Sciatic nerve (tissue), 2 donors: ENCODE results near the gene SPATA2L. TPM values are rescaled to one million over a fixed set of nuclear protein-coding genes. Genes with fewer than 3 reads are reported as not detected.
"Not testable (repeated sequence)": the region's sequence is repeated elsewhere in the genome, so short reads cannot be mapped to it uniquely, and the experiment has no call there.

Experiments
- ATAC-seq: fragments of 200-7000 bp; cut with Tn5 transposase; one replicate; pipeline ENCODE4 v1.9.1; 2020; ENCODE audit warnings: mild to moderate bottlenecking, moderate library complexity
- DNase-seq: peaks from one replicate; pipeline ENCODE4 v3.0.0-alpha.2; 2020; ENCODE audit warnings: low spot score
- intact Hi-C: fragments of 100-400 bp; cut with DNase I; formaldehyde crosslinking; loops from one replicate; pipeline ENCODE4 v1.14.2; 2022
- total RNA-seq: library from RNA; stranded (reverse); fragmentation: NEBNext Ultra II Directional; extraction: Animal tissue kit (Norgen Biotek cat#: 25700); gene quantifications from one replicate; pipeline ENCODE4 v1.2.1, GENCODE V29; 2021
- donor health status: DM: no; HTN: no; CAD: no.
- donor health status: DM: no; HTN: no; CAD: no.

Gene SPATA2L
- total RNA-seq, 1 donor from 2014 or later: 10.6 TPM

DNA sequence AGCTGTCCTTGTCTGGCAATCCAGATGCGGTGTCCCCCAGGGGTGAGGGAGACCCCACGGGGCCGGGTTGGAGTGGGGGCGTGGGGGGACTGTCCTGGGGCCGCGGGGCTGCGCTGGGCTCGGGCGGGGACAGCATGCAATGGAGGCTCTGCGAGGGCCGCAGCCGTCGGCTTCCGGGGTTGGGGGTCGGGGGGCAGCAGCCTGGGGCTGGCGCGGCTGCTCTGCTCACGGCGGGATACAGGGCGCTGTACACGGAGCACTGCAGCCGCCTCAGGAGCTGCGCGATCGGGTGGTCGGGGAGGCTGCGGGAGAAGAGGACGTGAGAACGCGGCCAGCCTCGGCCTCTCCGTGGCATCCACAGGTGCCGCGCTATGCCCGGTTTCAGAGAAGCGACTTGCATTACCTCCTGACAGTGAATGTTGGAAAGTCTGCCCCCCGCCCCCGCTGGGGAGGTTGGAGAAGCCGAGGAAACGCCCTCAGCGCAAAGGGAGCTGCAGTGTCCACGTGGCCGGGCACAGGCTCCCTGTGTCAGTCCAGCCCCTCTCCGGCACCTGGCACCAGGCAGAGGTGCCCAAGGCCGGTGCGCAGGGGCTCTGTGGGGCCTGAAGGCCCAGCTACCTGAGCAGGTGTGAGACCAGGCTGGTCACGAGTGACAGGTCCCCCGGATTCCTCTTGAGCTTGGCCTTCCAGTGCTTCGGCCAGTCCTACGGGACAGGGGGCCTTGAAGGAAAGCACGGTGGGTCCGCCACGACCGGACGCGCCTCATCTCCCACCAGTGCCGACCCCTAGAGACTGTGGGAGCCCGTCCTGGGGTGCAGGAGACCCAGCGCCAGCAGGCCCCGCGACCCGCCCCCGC lies 9.4 kb upstream of the SPATA2L start:
- intact Hi-C loops: no loop called here
- no peak for ATAC-seq
- no peak for DNase-seq

DNA sequence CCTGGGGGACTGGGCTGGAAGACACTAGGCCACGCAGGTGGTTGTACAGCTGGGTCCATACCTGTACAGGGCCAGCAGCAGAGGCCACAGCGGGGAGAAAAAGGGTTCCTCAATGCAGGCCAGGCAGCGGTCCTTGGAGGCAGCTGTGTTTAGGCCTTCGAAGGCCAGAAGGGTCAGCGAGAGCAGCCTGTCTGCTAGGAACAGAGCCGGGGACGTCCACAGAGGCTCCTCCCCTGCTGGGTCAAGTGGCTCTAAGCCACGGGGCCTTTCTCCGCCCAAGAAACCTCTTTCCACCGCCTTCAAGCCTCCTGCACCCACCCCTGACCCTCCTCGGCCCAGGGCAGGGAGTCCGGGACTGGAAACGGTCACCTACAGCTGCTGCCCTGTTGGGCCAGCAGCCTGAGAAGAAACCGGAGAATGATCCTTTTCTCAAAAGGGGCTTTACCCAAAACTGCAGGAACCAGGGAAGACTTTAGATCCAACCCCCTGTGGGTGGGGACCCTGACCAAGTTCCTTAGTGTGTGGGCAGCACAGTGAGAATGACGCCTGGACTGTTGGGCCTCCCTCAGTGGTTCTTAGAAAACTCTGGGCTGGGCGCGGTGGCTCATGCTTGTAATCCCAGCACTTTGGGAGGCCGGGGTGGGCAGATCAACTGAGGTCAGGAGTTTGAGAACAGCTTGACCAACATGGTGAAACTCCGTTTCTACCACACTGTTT lies 8.4 kb upstream of the SPATA2L start:
- DNase-seq: no peak
- ATAC-seq: peak; percentile 32
- intact Hi-C loops: no loop called here

DNA sequence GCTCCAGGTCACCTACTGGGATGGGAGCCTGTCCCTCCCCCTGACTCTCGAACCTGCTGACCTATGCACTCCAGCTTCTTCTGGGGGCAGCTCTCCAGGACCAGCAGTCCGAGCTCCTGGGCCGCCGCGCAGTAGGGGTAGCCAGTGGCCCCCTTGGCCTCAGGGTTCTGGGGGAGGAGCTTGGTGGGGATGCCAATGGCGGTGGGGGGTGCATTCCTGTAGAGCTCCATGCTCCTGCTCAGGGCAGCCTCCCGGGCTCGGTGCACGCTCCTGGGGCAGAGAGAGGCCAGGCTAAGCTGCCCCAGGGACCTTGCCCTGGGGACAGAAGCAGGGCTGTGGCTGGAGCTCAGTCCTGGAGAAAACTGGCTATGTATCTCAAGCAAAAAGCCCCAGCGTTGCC lies 7.7 kb upstream of the SPATA2L start:
- DNase-seq: no peak
- intact Hi-C loops: no loop called here
- ATAC-seq: no peak

DNA sequence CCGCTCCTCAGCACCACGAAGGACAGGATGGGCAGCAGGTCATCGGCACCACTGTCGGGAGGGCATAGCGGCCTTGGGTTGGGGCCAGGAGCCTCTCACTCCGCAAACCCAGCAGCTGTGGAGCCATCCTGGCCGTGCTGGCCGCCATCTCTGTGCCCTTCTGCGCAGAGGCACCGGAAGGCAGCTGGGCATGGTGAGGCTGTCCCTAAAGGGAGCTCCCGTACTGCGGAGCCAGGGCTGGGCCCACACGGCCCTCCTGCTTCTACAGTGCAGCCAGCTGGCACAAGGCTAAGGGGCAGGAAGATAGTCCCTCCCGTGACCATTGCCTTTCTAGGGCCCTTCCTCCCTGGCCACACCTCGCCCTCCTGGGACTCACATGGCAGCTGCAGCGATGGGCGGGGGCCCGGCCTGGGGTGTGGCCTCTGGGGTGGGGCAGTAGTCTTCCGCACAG lies 7.0 kb upstream of the SPATA2L start:
- intact Hi-C loops: no loop called here

DNA sequence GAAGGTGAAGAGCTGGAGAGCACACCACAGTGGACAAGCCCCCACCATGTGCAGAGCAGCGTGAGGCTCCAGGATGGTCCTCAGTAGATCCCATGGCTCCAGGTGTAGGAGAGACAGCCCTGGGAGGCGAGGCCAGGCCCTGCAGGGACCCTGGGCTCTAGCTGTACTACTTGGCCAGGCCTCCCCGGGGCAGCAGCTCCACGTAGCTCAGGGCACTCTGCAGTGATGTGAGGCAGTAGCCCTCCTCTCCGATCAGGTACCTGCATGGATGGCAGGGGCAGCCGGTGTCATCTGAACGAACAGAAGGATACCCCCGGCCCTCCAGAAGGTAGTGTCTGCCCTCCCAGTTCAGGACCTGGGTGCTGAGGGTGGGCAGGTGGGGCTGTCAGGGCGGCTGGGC lies 6.2 kb upstream of the SPATA2L start:
- no peak for DNase-seq
- no peak for ATAC-seq
- intact Hi-C loops: no loop called here

More for the DNA sequence above, 7.0 kb upstream of the SPATA2L start:
- DNase-seq (no peak), ATAC-seq (peak; percentile 26)

DNA sequence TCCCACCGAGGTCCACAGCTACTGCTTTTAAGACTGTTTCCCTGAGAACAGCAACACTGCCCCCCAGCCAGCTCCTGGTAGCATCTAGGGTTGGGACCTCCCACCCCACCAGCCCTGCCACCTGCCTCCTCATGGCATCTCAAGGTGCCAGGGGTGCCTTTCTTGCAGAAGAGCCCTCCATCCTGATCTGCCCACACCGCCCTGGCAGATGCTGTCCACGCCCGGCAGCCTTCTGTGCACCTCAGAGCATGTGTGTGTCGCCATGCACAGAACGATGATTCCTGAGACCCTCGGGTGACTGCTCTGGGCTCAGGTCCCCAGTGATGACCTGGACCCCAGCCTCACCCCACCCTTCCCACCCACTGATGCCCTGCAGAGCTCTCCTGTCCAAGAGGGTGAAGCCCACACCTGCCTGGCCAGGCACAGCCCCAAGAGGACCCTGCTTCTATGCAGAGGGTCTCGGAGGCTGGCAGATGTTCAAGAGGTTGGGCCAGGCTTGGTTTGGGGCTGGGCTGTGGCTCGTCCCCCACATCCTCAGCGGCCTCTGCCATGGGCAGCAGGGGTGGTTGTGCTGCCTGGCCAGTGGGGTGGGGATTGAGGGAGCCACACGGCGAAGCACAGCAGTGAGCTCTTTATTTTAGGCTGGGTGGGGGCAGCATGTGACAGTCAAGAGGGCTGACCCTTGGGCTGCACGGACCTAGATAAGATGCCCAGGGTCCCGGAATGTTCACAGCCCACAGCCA lies 5.2 kb upstream of the SPATA2L start:
- ATAC-seq (no peak), DNase-seq (no peak)
- intact Hi-C loops: no loop called here

DNA sequence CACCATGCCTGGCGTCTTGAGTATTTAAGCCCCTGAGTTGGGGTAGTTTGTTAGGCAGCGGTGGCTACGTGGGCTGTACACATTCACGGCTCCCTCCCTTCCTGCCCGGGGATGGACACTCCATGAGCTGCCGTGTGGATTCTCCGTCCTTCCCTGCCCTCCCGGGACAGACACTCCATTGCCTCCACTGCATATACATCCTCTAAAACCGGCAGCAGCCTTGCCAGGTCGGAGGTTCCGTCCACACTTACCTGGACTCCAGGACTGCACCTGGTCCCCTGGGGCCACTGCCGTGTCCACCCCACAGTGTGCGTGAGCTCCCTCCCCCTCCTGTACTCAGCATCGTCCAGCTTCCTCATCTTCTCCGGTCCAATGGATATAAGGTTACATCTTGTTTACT lies 3.5 kb upstream of the SPATA2L start:
- DNase-seq (no peak), ATAC-seq (no peak)
- intact Hi-C loops: no loop called here

DNA sequence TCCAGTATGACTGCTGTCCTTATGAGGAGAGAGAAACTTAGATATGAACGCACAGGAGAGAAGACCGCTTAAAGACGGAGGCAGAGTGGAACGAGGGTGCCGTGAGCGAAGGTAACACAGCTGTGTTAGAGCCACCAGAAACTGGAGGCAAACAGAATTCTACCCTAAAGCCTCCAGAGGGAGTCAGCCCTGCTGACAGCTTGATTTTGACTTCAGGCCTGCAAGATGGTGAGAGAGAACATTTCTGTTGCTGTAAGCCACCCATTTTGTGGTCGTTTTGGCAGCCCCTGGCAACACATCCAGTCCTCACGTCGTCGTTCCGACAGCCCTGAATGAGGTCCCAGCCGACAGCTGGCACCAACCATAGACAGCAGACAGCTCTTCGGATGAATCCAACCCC lies 2.8 kb upstream of the SPATA2L start:
- DNase-seq (no peak), ATAC-seq (no peak)
- intact Hi-C loops: no loop called here

DNA sequence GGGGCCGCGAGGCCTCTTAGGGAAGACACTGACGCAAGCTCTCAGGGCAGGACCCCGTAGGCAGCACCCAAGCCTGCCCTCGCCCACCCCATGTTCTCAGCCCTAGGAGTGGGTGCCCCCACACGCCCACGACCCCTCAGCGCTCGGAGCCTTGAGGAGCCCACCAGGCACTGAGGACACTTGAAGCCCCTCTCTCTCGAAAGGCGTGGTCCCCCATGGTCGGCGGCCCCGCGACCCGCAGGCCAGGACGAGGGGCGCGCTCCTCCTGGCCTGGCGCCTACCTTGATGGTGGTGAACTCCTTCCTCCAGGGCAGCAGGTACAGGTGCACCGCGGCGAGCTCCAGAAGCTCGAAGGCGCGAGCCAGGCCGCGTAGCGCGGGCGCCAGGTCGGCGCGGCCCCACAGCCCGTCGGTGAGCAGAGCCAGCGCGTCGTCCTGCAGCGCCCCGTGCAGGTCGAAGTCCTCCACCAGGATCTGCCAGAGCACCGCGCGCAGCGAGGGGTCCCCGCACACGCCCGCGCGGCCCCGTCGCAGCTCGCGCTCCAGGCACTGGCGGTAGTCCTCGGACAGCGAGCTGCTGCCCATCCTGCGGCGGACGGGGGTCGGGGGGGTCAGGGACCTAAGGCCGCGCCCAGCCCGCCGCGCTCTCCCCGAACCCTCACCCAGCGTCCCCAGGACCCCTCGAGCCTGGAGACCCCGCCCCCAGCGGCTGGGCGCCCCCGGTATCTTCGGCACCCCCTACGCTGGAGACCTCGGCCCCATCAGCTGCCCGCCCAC lies 668 bp downstream of the SPATA2L start:
- intact Hi-C loops: no loop called here
- no peak for DNase-seq

DNA sequence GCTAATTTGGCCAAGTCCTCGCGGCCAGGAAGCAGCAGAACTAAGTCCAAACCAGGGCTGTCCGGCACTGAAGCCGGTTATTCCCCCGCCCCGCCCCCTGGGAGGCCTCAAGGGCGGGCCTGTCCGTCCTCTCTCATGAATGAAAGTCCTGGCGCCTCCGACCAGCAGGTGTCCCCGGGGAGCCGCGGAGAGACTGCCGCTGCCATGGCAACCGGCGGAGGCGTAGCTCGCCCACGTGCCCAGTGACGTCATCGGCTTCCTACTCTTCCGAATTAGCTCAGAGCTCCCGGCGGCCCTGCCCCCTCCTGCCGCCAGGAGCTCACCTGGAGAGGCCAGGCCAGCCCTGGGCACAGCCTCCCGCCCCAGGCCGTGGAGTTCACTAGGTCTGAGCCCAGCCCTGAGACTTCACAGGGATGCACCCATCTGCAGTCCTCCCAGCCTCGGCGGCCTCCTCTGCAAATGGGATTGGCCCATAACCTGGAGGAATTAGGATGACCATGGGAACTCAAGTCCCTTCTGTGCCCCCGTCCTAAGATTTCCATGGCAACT lies 1.3 kb downstream of the SPATA2L start:
- DNase-seq: peak; percentile 100
- intact Hi-C loops: no loop called here
- peak; percentile 91 for ATAC-seq

More for the DNA sequence above, 668 bp downstream of the SPATA2L start:
- ATAC-seq: peak; percentile 7

DNA sequence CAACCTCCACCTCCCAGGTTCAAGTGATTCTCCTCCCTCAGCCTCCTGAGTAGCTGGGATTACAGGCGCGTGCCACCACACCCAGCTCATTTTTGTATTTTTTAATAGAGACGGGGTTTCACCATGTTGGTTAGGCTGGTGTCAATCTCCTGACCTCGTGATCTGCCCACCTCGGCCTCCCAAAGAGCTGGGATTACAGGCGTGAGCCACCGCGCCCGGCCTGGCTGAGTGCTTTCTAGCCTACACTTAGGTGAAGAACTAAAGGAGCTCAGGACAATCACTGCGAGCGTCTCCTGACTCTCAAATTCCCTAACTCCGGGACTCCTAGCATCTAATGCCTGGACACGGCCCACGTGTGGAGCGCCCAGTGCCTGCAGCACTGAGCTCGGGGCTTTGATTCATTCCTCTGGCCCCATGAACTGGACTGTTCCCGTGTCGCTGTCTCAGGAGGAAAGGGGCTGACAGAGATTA lies 1.8 kb downstream of the SPATA2L start:
- intact Hi-C loops, ATAC-seq, DNase-seq: not testable (repeated sequence)

DNA sequence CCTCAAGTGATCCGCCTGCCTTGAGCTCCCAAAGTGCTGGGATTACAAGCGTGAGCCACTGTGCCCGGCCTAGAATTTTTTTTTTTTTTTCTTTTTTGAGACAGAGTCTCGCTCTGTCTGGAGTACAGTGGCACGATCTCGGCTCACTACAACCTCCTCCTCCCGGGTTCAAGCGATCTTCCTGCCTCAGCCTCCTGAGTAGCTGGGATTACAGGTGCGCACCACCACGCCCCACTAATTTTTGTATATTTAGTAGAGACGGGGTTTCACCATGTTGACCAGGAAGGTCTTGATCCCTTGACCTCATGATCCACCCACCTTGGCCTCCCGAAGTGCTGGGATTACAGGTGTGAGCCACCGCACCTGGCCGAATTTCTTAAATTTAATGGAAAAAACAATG lies 2.8 kb downstream of the SPATA2L start:
- intact Hi-C loops, DNase-seq, ATAC-seq: not testable (repeated sequence)

DNA sequence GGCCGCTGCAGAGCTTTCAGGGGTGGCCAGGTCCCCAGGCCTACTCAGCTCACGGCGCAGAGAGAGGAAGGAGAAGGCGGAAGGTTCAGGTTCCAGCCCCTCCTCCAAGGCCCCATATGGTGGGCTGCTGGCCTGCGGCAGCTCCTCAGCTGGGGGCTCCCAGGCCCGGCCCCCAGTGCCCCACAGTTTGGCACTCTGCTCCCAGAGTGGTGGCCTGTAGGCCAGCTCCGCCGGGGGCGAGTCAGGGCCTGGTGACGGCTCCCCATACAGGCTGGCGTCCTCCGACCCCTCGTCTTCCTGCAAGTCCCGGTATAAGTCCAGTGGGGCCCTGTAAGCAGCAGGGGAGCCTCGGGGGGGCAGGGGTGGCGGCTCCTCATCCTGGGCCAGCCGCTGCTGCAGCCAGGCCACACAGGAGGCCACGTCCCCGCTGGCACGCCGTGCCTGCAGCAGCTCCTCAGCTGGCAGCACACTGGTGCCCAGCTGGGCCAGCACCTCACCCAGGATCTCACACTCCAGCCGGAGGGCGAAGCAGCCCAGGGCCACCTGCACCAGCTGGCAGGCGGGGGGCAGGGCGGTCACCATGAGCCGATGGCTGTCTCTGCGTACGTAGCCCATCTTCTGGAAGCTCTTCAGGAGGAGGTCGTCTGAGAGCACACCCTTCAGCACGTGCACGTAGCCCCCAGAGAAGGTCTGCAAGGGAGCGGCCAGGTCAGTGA lies 3.7 kb downstream of the SPATA2L start:
- ATAC-seq (no peak), DNase-seq (no peak)
- intact Hi-C loops: no loop called here

DNA sequence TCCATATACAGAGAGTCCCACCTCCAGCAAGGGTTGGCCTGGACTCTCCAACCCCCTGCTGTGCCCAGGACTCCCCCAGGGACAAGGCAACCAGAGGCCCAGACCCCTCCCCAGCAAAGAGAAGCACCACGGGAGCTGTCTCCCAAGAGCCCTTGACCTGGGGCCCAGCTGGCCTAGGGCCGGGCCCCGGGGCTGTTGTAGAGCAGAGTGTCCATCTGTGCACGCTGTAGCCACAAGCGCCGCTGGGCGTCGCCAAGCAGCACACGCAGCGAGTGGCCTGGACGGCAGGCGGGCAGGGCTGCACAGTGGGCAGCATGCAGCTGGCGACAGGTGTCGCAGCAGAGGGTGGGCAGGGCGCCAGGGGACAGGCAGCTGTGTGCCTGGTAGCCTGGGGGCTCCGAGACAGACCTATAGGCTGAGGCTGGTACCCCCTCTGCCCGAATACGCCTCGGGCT lies 4.3 kb downstream of the SPATA2L start:
- intact Hi-C loops: no loop called here
- ATAC-seq (no peak), DNase-seq (no peak)

DNA sequence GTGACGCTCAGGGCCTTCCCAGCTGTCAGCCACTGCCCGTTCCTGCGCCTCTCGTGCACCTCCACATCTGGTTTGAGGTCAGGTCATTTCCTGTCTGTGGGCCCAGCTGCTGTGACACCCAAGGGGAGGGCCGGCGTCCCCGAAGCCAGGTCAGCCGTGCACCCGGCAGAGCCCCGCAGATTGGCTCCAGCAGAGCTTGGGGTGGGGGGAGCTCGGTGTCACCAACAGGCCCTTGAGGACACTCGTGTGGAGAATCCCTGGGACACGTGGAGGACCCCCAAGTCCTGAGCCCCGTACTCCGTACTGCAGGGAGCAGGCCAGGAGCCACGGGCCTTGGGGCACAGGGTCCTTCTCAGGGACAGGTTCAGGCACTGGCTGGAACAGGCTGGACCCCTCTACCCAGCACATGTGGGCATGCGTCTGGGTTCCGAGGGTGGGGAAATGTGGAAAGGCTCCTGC lies 4.8 kb downstream of the SPATA2L start:
- no peak for ATAC-seq
- intact Hi-C loops: no loop called here
- no peak for DNase-seq

DNA sequence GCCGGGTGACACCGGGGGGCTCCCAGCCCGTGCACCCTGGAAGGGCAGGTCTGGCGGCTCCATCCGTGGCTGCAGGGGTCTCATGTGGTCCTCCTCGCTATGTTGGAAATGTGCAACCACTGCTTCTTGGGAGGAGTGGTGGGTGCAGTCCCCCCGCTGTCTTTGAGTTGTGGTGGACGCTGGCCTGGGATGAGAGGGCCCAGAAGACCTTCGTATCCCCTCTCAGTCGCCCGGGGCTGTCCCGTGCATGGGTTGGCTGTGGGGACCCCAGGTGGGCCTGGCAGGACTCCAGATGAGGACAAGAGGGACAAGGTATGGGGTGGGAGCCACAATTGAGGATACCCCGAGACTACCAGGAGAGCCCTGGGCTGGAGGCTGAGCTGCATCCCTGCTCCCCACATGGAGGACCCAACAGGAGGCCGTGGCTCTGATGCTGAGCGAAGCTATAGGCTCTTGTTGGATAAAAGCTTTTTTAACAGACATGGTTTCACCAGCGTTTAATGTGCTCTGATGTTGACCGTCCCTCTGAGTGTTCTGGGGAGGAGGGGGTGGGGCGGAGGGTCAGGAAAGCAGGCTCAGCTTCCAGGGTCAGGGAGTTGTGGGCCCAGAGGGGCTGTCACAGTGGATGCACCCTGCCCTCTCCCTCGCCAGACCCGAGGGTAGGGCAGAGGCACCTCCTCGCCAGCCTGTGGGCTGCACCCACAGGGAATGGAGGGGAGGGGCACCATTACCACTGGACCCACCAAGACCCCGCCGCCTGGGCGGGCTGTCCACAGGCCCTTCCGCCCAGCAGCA lies 5.4 kb downstream of the SPATA2L start:
- no peak for ATAC-seq
- DNase-seq: no peak
- intact Hi-C loops: no loop called here
